GM19467 (cell line): ENCODE results near the gene MRPS12.

ENCODE experiments used
- ATAC-seq: cut with Tn5 transposase; IDR thresholded peaks from one replicate; pipeline ENCODE4 v1.9.1; 2021; ENCODE audit warnings: mild to moderate bottlenecking, moderate library complexity; ENCODE audit not compliant: unreplicated experiment

Gene MRPS12

GRCh38 chr19:38910488-38910887 lies 20.3 kb upstream of the MRPS12 start:
- no peak for ATAC-seq

DNA sequence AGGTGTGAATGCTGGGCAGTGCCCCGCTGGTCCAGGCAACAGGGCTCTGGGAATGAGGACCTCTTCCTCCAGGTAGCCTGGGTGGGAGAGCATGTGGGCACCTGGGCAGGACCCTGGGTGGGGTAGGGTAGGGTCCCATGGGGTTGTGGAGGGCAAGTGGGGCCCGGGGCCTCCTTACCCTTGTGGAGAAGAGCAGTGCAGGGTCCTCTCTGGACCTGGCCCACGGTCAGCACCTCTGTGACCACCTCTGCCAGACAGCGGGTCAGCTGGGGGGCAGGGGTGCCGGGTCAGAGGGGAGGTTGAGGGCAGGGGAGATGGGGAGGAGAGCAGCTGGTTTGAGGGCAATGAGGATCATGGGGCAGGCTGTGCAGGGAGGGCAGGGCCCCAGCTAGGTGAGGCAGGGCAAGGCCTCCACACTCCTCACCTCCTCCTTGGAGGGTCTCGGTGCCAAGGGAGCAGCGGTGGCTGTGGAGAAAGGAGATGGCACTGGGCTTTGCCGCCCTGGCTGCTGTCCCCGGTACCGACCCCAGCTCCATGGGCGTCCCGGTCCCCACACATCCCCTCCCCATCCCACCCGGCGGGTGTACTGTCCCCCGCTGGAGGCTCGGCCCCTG lies 19.2 kb upstream of the MRPS12 start:
- no peak for ATAC-seq

DNA sequence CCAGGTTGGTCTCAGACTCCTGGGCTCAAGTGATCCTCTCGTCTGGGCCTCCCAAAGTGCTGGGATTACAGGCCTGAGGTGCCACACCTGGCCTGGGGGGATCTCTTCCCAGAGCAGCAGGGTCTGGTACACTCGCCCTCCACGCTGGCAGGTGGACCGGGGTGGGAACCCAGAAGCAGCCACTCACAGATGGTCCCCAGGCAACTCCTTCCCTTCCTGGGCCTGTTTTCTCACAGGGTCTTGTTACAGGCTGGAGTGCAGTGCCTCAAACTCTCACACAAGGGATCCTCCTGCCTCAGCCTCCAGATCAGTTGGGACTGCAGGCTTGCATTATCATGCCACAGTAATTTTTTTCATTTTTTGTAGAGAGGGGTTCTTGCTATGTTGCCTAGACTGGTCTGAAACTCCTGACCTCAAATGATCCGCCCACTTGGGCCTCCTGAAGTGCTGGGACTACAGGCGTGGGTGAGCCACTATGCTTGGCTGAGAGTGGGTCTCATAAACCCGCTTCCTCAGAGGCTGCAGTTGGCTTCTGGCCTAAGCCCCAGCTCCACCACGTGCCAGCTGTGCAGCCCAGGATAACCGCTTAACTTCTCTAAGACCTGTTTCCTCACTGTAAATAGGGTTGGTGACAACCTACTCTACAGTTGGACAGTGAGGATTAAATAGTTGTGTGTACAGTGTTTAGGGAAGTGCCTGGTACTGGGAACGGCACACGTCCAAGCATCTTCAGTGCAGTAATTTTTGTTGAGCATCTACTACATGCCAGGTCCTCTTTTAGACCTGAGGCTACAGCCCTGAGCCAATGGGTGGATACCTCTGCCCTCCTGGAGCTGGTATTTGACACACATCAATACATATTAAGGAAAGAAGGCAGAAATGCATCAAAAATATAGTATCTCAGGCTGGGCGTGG lies 17.9 kb upstream of the MRPS12 start:
- no peak for ATAC-seq

GRCh38 chr19:38913958-38914357 lies 16.8 kb upstream of the MRPS12 start:
- no peak for ATAC-seq

DNA sequence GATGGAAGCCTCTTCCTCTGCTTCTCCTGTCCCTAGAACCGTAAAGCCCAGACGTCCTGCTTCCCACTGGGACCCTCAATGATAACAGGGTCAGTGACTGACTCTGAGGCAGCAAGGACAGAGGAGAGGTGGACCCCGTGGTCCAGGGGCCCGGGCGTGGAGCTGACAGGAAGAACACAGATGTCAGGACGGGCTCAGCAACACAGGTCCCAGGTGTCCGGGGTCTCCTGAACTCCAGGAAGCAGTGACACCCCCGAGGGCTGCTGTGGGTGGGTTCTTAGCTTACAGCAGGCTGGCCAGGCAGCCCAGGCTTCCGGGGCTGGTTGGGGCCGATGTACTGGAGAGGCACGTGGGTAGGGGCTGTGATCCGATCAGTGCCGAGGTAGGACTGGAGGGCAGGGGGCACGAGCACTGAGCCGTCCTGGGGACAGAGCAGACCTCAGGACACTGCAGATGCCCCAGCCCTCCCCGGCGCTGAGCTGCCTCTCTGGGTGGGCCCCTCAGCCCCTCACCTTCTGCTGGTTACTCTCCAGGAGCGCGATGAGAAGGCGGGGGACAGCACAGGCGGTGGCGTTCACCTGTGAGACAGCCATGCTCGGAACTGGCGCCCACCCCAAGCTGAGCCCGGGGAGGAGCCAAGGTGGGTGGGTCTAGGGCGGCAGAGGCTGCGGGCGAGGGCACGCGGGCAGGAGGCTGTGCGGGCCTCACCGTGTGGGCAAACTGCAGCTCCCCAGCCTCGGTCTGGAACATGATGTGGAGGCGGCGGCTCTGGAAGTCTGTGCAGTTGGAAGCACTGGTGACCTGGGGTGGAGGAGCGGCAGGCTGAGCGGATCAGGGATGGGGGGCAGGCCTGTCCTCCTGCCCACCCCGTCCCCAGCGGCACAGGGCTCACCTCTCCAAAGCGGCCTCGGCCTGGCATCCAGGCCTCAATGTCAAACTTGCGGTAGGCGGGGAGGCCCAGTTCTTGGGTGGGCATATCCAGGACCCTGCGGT lies 15.1 kb upstream of the MRPS12 start:
- ATAC-seq, result no peak

DNA sequence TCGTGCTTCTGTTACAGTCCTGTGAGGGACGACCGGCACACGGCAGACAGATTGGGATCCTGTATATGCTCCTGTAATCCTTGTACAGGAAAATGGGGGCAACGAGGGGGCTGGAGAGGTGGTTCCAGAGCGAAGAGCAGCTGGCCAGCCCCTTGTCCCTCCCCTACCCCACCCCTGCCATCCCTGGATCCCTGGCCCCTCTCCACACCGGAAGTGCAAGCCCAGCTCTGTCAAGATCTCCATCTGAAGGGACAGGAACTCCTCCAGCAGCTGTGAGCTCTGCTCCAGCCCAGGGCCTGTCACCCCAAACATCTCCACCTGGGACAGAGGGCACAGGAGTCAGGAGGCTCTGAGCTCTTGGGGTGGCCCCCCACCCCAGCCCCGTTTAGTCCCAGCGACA lies 13.2 kb upstream of the MRPS12 start:
- ATAC-seq, result no peak

GRCh38 chr19:38917921-38918491 lies 12.7 kb upstream of the MRPS12 start:
- ATAC-seq, result no peak

GRCh38 chr19:38918526-38918925 lies 12.2 kb upstream of the MRPS12 start:
- ATAC-seq, result no peak

- ATAC-seq, result no peak
These were observed 10.7 kb upstream of the MRPS12 start for GRCh38 chr19:38919837-38920601.

DNA sequence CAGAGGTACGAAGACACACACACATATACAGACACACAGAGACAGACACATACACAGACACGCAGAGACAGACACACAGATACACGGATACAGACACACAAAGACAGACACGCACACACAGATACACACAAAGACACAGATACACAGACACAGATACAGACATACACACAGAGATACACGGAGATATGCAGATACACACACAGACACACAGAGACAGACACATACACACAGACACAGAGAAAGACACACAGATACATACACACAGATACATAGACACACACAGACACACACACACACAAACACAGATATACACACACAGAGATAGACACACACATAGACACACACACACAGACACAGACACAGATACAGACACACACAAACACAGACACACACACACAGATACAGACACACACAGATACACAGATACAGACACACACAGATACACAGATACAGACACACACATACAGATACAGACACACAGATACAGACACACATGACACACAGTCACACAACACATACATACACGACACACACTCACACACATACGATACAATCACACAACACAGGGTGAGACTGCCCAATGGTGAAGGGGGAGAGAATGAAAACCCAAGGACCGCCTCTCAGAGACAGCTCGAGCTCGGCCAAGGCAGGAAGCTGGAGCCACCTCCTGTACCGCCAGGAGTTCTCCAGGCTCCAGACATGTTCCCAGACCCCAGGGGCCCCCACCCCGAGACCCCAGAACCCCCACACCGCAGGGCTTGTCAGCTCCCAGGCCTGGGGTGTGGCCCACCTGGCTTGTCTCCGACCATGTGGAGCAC lies 9.9 kb upstream of the MRPS12 start:
- no peak for ATAC-seq

DNA sequence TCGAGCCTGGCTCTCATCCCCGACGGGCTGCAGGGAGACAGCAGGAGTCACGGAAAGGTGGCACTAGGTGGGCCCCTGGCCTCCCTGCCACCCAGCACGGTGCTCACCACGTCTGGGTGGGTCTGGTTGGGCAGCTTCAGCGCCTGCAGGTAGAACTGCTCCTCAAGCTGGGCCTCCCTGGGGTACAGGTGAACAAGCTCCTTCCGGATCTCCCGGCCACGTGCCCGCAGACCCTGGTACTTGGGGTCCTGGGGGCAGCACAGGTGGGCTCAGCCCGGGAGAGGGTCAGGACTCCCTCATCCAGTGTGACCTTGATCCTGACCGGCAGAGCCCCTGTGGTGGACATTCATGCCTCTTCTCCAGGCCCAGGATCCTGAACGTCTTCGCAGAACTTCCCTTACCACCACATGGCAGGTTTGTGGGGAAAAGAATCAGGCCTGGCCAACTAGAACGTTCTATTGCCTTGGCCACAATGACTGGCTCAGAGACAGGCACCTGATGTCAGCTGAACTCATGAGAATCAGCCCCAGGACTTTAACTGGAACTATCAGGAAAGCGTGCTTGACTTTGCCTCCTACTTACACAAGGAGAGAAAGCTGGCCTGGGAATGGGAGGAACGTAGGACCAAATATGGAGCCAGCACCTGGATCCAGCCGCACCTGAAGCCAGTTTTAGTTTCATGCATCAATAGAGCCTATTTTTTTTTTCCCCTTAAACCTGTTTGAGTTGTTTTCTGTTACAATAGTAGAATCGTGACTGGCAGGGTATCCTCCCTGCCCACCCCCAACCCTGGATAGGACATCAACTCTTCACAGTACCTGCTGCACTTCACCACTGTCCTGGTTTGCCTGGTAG lies 9.1 kb upstream of the MRPS12 start:
- no peak for ATAC-seq

GRCh38 chr19:38922482-38922881 lies 8.3 kb upstream of the MRPS12 start:
- ATAC-seq, result no peak

DNA sequence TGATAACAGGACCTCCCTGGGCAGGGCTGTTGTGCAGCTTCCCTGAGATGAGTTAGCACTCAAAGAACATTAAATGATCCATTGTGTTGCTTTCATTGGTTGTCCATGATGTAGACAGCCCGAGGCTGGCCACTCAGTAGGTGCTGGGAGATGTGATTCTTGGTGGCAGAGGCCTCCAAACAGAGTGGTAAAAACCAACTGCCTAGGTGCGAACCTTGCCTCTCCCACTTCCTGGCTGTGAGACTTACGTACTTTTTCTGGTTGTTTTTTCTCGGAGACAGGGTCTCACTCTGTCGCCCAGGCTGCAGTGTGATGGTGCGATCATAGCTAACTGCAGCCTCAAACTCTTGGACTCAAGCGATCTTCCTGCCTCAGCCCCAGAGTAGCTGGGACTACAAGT lies 6.4 kb upstream of the MRPS12 start:
- ATAC-seq, result no peak

DNA sequence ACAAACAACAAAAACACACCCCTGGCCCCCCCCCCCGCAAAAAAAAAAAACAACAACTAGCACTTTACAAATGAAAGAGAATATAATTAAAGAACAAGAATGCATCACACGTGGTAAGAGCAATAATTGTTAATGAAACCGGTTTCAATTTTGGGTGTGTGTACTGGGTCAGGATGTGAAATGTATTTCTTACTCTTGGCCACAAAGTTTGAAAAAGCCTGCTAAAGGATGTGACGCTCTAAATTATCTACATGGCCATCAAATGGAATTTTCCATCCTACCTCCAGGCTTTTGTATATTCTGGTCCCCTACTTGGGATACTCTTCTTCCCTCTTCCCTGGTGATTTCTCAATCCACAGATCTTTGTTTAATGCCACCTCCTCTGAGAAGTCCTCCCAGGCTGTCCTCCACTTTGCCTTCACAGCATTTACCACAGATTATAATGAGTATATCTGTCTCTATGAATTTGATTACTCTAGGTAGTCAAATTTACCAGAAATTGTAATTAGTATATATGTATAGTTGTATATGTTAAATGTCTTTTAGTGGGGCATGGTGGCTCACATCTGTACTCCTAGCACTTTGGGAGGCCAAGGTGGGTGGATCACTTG lies 2.2 kb upstream of the MRPS12 start:
- no peak for ATAC-seq

DNA sequence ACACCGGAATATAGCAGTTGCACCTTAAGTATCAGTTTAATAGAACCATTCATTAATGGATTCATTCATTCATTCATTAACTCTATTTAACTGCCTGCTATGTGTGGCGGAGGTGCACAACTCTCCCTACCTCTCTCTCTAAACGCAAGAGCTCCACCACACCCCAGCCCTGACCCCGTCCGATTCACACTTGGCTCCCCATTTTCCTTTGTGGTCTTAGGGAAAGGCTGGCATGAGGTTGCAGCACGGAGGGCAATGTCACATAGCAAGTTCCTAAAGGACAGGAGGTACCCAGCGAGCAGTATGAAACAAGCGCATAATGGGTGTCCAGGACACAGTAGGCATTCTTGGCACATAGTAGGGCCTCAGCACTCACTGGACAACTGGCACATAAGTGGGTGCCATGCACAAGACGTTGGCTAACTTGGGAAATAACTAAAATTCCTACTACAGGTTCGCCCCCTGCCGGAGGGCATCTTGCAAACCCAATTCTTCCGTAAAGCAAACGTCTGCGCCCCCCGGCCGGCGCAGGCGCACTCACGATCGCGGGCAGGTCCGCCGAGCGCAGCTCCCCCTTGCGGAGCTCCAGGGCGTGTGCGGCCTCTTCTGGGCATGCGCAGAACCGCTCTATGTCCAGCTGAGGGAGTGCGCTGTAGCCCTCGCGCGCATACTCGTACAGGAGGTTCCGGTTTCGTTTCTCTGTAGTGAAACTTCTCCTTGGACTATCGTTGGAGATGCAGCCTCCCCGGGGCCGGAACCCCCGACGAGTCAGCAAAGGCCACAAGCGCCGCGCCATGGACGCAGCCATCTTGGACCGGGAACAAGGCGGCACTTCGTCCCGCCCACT lies 592 bp upstream of the MRPS12 start, which contains the start of gene SARS2:
Gene SARS2, minus strand, starts transcription at position 835 of the 847 bp plus-strand sequence. Its CDS starts 27 bp downstream, at position 808.
- peak; percentile 63 for ATAC-seq

DNA sequence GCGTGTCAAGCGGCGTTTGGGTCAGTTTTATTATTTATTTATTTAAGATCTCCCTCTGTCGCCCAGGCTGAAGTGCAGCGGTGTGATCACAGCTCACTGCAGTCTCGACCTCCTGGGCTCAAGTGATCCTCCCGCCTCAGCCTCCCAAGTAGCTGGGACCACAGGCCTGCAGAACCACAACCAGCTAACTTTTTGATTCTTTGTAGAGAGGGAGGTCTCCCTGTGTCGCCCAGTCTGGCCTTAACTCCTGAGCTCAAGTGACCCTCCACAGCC lies 713 bp downstream of the MRPS12 start:
- ATAC-seq, result no peak
